Measurements from ENCODE around the gene OR5D16.

GRCh38 chr11:55806248-55806647 lies 32.3 kb upstream of the OR5D16 start:
- TF ChIP-seq POLR2A (IDR thresholded peaks at IDR 0.05) (no peak), CTCF (IDR thresholded peaks at IDR 0.05) (no peak), EP300 (IDR thresholded peaks at IDR 0.05) (no peak), POLR2AphosphoS5 (IDR thresholded peaks at IDR 0.05) (no peak)

Data from gastroesophageal sphincter (tissue), 3 donors.